CD4-positive, alpha-beta T cell treated with Interleukin-10 for 1 hour (primary cell): ENCODE results near the gene TLE6.
"Not testable (repeated sequence)": the region's sequence is repeated elsewhere in the genome, so short reads cannot be mapped to it uniquely, and the experiment has no call there.

ENCODE experiments used
- DNase-seq: peaks from one replicate; pipeline ENCODE4 v3.0.0-alpha.2; 2020

Gene TLE6

DNA sequence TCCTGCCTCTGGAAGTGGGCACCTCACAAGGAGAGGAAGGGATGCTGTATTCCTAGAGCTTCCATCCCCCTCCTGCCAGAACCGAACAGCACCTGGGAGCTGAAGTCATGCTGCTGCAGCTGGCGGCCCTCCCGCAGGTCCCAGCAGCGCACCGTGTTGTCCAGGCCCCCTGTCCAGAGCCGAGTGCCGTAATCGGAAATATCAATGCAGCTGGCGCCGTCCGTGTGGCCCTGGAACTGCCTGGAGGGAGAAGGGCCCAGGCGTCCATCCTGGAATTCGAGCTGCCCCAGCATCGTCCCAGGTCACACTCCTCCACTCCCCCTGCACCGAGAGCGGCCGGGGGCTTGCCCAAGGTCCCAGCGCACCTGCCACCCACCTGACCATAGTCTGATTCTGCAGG, 28.0 kb downstream of the TLE6 start:
- no peak for DNase-seq

DNA sequence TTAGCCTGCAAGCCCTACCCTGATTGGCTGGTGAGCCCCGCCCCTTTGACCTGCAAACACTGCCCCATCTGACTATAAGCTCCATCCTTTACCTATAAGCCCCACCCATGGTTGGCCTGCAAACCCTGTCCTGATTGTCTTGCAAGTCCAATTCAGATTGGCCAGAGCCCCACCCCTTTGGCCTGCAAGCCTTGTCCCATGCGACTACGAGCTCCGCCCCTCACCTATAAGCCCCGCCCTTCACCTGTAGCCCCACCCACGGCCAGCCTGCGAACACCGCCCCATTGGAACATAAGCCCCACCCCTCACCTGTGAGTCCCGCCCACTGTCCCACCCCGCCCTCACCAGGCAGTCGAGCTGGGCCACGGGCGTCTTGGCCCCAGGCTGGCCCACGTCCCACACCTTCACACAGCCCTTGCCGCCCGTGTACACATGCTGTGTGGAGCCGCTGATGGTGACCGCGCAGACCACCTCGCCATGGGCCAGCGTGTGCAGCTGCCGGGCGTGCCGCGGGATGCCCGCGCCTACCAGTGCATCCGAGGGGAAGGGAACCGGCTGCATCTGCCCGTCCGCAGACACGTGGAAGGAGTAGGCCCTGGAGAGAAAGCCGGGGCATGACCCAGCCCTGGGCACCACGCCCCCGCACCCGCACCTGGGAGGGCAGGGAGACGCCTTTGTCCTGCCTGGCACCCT, 28.9 kb downstream of the TLE6 start:
- peak; percentile 32 for DNase-seq

DNA sequence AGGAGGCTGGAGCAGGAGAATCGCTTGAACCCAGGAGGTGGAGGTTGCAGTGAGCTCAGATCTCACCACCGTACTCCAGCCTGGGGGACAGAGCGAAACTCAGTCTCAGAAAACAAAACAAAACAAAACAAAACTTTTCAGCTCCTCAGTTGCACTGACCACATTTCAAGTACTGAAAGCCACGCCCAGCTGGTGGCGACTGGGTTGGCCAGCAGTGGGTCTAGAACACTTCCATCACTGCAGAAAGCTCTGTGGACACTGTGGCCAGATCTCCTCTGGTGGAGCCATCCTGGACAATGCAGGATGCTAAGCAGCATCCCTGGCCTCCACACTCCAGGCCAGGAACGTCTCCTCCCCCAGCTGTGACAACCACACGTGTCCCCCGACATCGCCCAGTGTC, 30.6 kb downstream of the TLE6 start:
- no peak for DNase-seq

DNA sequence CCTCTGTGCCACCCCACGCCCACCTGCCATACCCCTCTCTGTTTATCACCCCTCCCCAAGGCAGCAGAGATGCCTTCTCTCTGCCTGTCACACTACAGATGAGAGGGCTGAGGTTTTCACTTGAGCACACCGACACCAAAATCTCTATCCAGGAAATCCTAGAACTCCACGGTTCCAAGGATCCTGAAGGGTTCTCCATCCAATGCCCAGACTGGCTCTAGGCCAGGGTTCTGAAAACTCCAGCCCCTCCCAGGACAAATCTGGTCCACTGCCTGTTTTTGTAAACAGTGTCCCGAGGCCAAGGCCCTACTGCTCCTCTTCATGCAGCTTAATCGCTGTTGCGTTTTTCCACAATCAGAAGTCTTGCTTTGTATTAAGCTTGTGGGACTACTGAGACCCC, 31.6 kb downstream of the TLE6 start:
- DNase-seq, result no peak

DNA sequence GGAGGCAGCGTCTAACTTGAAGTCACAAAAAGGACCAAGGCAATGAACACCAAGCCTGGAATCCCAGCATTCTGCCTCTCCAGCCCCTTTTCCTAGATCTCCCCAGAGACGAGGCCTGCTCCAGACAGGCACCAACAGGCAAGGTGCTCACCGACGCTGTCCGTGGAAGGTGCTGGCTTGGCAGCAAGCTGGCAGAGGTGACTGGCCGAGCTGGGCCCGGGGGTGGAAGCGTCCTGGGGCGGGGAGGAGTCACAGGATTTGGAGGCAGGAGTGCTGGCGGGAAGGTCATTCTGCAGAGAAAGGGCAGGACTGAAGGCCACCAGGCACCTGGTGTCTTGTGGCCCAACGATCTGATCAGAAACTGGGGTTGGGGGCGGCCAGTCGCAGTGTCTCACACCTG, 33.5 kb downstream of the TLE6 start:
- no peak for DNase-seq

DNA sequence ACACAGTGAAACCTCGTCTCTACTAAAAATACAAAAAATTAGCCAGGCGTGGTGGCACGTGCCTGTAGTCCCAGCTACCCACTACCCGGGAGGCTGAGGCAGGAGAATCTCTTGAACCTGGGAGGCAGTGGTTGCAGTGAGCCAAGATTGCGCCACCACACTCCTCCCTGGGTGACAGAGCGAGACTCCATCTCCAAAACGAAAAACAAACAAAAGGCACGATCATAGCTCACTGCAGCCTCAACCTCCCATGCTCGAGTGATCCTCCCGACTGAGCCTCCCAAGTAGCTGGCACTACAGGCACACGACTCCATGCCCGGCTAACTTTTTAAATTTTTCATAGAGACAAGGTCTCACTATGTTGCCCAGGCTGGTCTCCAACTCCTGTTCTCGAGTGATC, 34.7 kb downstream of the TLE6 start:
- DNase-seq, result not testable (repeated sequence)

DNA sequence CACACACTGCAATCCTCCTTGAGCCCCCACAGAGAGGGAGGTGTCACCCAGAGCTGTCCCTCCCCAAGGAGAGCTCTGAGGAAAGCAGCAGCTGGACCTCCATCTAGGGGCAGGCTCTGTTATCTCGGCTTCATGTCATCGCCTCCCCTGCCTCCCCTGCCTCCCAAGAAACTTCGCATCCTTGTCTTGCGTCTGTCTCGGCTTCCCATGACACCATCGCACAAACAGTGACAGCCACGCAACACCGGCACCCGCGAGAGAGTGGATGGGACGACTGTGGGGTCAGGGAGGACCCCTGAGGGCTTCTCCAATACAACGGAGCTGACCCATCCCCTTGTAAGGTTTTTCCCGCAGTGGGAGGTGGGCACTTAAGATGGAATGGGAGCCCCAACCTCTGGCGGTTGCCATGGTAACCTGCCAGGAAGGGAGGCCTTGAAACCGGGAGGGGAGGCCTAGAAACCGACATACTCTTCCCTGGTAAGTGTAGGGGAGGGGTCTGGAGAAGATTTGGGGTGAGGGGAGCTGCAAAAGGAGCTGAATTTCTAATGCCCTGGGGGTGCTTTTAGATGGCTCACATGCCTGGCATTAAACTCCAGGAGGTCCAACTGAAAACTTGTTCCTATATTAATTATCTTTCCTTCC, 35.4 kb downstream of the TLE6 start:
- DNase-seq, result no peak

DNA sequence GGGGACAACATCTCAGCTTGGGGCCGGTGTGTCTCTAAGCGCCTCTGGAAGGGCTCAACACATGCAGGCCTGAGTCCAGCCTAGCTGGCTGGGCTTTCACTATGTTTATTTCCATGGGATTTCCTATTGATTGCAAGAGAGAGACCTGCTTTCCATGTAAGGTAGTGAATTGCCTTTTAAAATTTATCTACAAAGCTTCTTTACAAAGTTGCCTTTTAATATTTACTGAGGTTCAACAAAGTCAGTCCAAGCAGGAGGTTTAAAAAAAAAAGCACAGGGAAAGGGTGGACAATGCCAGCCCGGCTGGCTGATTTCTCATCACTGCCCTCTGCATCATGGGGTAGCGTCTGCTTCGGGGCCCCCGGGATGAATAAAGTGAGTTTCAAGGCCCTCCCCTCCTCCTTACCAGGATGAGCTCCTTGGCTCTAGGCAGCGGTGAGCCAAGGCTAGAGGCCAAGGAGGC, 35.9 kb downstream of the TLE6 start:
- DNase-seq, result no peak

DNA sequence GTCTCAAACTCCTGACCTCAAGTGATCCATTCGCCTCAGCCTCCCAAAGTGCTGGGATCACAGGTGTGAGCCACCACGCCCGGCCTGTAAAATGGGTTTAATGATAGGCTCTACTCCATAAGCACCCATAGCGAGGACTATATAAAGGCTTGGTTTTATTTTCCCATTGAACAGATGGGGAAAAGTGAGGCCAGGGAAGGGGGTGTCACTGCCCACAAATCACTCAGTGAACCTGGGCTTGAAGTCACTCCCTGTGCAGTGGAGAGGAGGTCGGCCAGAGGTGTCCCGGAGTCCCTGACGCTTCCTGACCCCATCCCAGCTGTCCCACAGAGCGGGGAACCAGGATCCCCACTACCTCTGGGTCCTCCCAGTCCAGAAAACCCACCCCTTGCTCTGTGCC, 36.8 kb downstream of the TLE6 start:
- no peak for DNase-seq

DNA sequence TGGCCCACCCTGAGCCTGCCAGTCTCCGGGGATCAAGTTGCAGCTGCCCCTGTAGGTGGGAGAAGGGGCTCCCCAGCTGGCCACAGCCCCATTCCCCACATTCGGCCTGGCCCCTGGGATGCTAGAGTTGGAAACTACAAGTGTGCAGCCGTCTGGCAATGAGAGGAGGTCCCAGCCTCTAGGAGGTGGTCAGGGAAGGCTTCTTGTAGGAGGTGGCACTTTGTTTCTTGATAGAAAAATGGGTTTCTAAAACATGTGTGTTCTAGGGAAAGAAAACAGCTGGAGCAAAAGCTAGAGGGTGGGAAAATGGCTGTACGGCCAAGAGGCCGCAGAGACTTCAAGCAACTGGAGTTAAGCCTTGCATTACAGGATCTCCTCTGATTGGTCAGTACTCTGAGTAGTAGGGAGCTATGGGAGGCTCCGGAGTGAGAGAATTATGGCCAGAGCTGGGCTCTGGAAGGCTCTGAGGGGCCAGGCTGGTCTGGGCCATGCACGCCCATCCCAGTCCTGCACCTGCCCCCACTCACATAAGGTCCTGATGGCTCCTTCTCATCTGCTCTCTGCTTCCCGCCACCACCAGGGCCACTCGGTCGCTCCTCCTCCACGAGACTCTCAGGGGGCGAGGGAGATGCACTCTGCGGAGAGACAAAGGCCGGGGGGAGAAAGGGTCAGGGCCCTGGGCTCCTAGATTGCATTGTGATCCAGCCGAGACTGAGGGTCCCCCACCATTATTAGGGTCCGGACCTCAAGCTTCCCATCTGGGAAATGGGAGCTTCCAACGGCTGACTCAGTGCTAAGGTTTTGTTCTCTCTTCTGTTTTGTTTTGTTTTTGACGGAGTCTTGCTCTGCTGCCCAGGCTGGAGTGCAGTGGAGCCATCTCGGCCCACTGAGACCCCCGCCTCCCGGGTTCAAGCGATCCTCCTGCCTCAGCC, 38.0 kb downstream of the TLE6 start:
- no peak for DNase-seq

DNA sequence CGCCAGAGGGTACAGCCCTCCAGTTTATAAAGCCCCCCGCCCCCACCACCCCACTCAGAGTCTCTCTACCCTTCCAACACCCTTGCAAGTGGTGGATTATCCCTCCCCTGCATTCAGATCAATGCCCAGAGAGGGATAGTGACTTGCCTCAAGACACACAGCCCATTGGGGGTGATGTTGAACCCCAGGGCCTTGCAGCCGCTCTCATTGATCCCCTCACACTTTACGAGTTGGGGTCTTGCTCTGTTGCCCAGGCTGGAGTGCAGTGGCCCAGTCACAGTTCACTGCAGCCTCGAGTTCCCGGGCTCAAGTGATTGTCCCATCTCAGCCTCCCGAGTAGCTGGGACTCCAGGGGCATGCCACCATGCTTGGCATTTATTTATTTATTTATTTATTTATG, 40.6 kb downstream of the TLE6 start:
- no peak for DNase-seq

DNA sequence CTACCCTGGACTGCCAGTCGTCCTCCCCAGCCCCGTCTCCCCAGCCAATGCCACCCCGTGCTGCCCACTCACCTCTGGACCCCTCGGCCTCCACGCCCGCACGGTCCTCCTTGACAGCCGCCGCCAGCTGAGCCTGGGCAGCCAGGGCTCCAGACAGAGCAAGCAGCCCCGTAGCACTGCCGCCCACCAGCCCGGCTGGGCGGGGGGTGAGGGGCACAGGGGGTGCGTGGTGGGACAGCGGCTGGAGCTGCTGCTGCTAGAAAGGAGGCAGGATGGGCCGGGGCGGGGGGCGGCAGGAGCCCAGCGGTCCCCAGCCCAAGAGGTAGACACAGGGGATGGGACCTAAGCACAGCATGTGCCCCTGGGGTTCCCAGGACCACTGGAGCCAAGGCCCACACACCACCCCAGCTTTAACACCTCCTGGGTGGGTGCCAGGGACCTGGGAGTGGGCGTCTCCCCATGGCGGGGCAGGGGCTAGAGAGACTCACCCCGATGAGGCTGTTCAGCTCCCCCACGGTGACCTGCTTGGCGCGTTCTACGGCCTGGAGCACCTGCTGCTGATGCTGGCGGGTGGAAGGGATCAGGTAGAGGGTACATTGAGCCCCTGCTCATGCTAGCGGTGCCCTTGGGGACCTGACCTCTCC, 42.0 kb downstream of the TLE6 start:
- no peak for DNase-seq

DNA sequence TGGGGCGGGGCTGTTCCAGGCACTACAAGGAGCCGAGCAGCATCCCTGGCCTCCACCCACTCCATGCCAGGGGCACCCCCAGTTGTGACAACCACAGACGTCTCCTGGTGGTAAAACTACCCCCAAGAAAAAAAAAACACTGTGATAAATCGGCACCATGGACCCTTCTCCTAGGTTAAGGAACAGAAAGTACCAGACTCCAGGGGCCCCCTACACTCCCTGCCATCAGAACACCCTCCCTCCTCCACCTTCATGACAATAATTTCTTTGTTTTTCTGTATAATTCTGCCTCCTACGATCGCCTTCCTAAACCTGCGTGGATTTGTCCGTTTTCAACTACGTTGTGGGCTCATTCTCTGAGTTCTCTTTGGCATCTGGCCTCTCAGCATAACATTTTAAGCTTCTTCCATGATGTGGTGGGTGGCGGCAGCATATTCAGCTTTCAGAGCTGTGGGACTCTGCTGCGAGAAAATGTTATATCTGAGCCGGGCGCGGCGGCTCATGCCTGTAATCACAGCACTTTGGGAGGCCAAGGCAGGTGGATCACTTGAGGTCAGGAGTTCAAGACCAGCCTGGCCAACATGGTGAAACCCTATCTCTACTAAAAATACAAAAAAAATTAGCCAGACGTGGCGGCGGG, 43.1 kb downstream of the TLE6 start:
- no peak for DNase-seq

DNA sequence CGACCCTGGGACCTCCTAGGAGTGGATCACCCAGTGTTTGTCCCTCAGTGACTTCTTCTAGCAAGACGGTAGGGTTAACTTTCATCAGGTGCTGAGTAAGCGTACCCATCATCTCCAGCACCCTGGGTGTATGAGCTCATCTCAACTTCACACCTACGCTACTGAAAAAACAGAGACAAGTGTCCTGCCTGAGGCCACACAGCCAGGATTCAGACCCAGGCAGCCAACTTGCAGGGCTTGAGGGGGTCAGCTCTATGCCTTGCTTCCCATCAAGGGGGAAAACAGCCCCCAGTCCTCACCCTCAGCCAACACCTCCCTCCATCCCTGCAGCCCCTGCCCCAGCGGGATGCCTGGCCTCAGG, 47.1 kb downstream of the TLE6 start:
- no peak for DNase-seq

DNA sequence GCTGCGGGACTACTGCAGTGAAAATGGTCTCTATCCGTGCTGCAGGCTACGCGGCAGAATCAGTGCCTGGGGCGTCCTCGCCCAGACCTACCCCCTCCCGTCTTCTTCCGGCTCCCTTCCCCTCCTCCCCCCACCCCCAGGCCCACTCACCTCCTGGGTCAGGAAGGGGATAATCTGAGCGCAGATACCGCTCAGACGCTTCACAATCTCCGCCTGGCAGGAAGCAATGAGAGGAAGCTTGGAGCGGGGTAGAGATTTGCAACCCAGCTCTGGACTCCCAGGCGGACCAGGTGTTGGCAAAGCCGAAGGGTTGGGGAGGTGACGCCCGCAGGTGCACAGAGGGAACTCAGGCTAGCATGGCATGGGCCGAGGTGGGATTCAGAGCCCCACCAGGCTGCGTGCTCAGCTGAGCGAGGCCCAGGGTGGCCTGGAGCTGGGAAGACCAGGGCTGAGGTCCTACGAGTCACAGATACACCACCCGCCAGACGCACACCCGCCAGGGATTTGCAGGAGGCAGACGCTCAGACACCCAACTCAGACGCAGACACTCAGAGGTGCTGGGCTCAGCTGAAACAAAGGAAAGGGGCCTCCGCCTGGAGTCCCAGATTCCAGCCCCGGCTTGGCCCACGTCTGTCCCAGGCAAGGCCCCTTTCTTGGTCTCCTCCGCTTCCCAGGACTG, 47.6 kb downstream of the TLE6 start:
- DNase-seq, result no peak

DNA sequence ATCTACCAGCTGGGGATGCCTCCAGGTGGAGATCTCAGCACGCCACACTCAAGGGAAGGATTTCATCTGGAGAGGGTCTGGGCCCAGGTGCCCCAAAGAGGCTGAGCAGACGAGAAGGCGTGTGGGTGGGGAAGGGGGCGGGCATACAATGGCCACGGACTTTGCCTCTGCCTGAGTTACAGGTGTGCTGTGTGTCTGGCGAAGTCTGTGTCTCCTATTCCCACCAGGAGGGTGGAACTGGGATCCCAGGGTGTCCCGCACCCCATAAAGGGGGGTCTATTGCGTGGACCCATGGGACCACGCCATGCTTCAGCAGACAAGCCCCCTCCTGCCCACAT, 48.2 kb downstream of the TLE6 start:
- no peak for DNase-seq

DNA sequence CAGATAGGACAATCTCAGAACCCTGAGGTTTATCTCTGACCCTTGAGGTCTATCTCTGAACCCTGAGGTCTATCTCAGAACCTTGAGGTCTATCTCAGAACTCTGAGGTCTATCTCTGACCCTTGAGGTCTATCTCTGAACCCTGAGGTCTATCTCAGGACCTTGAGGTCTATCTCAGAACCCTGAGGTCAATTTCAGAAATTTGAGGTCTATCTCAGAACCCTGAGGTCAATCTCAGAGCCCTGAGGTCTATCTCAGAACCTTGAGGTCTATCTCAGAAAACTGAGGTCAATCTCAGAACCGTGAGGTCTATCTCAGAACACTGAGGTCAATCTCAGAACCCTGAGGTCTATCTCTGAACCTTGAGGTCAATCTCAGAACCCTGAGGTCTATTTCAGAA, 49.4 kb downstream of the TLE6 start:
- DNase-seq, result no peak

DNA sequence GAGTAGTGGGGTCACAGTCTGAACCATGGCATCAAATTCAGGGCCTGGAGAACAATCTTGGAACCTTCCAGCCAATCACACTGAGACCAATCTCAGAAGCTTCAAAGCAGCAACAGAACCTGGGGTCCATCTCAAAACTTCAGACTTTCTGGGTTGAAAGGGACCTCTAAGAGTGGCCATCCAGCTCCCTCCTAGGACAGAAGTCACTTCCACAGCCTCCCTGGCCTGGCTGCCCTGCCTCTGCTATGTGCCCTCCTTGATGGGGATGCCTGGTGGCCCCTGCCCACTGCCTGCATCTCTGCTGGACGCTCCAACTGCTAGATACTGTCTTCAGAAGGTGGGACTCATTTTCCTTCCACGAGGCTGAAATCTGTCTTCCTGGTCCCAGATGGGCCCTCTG, 49.9 kb downstream of the TLE6 start:
- DNase-seq, result no peak

DNA sequence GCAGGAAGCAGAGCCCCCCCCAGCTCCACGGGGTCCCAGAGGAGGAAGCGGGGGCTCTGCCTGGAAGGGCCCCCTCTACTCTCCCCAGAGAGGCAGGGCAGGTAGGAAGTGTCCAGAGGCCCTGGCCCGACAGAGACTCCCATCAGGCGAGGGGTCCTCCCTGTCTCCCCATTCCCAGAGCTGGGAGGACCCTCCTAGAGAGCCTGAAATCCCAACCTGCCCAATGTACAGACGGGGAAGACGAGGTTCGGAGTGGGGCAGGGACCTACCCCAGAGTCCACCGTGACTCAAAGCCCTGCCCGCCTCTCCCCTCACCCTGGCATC, 50.6 kb downstream of the TLE6 start:
- no peak for DNase-seq

DNA sequence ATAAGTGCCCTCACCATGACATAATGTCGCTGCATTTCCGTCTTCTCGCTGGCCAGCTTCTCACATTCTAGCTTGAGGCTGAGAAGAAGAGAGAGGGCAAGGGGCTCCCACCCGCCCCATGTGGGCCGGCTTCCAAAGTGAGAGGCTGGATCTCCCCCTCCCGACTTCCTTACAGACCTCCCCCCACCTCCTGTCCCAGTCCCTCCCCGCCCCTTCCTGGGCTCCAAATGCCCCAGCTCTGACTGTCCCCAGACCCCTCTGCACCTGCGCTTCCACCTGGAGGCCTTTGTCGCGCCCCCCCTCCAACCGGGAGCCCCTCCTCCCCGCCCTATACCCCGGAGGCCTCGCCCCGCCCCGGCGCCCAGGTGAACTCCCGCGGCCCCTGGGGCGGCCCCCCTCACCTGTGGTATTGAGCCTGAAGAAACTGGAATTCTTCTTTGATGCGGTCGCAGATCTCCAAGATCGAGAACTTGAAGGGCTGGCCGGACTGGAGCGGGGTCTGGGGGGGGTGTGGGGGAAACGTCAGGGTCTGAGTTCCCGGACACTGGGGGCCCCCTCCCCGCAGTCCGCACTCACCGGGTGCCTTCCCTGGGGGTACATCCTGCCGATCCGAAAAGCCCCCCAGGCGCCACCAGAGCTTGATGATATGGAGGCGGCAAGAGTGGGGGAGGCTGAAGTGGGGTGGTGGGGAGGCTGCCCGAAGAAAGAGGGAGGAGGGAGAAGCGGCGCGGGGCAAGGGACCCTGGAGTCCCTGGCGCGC, 51.1 kb downstream of the TLE6 start:
- no peak for DNase-seq

DNA sequence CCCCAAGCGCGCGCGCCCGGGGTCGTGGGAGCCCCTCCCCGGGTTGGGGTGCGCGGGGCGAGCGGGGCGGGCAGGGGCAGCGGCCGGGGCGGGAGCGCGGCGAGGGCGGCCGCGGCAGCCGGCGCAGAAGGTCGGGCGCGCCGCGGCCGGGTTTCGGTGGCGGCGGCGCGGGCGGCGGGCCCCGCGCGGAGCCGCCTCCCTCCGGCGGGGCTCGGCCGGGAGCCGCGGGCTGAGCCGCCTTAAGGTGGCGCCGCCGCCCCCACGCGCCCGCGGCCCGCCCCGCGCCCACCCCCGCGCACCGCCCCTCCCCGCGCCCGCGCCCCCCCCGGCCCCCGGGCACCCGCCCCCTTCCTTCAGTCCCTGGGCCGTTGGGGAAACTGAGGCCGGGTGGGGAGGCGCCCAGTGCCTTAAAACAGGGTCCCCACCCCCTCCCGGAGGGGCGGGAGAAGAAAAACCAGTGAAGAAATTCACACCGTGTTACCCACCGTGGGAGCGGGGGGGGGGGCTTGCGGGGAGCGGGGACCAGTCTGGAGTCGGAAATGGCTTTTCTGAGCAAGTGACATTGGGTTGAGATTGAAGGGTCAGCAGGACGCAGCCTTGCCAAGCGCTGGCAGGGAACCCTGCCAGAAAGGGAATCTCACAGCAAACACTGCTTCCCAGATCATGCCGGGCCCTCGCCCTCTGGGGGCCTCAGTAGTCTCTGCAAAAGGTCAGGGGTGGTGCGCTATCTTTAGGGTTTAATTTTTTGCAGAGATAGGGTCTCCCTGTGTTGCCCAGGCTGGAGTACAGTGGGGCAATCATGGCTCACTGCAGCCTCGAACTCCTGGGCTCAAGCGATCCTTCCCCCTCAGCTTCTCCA, 51.9 kb downstream of the TLE6 start, which contains the start of gene TLE2:
TLE2 (minus strand) TSS at position 216 of the 859 bp plus-strand sequence. CDS start 376 bp downstream, outside the sequence.
- no peak for DNase-seq
